Thyroid gland (tissue), 4 donors: ENCODE measurements around the gene LCNL1. TPM values are rescaled to one million over a fixed set of nuclear protein-coding genes. Genes with fewer than 3 reads are reported as not detected.

Experiments
- DNase-seq, 2 donors: peaks; one replicate each; pipeline ENCODE4 v3.0.0-alpha.2; 2019
- H3K27ac ChIP-seq, 3 donors: fragments of 200-600 bp; sonication (generic); 1 replicate in 2 of 3; 2 replicates in 1 of 3; pipeline ENCODE4 v1.5.1; 2016 to 2019; ENCODE audit warnings: mild to moderate bottlenecking in 1 of 3, moderate library complexity in 1 of 3
- H3K27me3 ChIP-seq: fragments of 200-600 bp; sonication (generic); one replicate; pipeline ENCODE4 v1.5.1; 2019
- H3K36me3 ChIP-seq, 2 donors: fragments of 200-600 bp; sonication (generic); one replicate each; pipeline ENCODE4 v1.5.1; 2016 to 2019
- H3K4me1 ChIP-seq, 2 donors: fragments of 200-600 bp; sonication (generic); one replicate each; pipeline ENCODE4 v1.5.1; 2017 to 2019
- H3K4me3 ChIP-seq, 3 donors: fragments of 200-600 bp; sonication (generic); replicated peaks in 1 of 3; 1 replicate in 2 of 3; 2 replicates in 1 of 3; pipeline ENCODE4 v1.5.1; 2016; ENCODE audit warnings: mild to moderate bottlenecking in 1 of 3
- H3K9me3 ChIP-seq: fragments of 200-600 bp; sonication (generic); one replicate; pipeline ENCODE4 v1.5.1; 2017
- CTCF ChIP-seq, 6 experiments: fragments of 200-600 bp in 3 of 6; fragments of 450-650 bp in 3 of 6; sonication (generic) in 3 of 6; IDR thresholded peaks; one replicate each; pipeline ENCODE4 v1.5.1; 2016 to 2019; ENCODE audit warnings: antibody characterized with exemption in 6 of 6, mild to moderate bottlenecking in 2 of 6, inconsistent platforms in 1 of 6, moderate library complexity in 1 of 6
- POLR2A ChIP-seq, 2 donors: fragments of 450-650 bp; IDR thresholded peaks; one replicate each; pipeline ENCODE4 v1.6.1; 2017; ENCODE audit warnings: antibody characterized with exemption in 2 of 2, mild to moderate bottlenecking in 2 of 2, moderate library complexity in 1 of 2
- WGBS, 2 donors: methylation state at CpG; one replicate each; pipeline ENCODE4 v1.1.5; 2017; 5-methylcytosine and 5-hydroxymethylcytosine counted together
- intact Hi-C: fragments of 100-400 bp; cut with DNase I; formaldehyde crosslinking; loops from one replicate; pipeline ENCODE4 v1.15.1; 2023
- total RNA-seq, 4 donors: library from RNA; depleted of rRNA; stranded (reverse); fragments of >200 nt; gene quantifications; one replicate each; pipeline ENCODE4 v1.2.3, GENCODE V29; 2016

LCNL1 gene
- total RNA-seq, 4 donors from 2014 or later: 0.54 TPM; not detected in 3

- intact Hi-C loops: loop anchor here (5.0 kb wide), 1 partner anchor 46 kb away; the partner anchor contains the start of gene CLIC3
- H3K9me3 ChIP-seq: no peaks in the 10 kb centered on the region
- no peaks in the 10 kb centered on the region for H3K27me3 ChIP-seq
- peak within 1 kb of the TSS; percentile 78 to 96 (median 95) for H3K27ac ChIP-seq
- no peaks in the 10 kb centered on the region for H3K36me3 ChIP-seq
- TF ChIP-seq CTCF (IDR thresholded peaks at IDR 0.05): no peak
- peak in 1 of 2 donors; percentile 76 for TF ChIP-seq POLR2A (IDR thresholded peaks at IDR 0.05)
- H3K4me1 ChIP-seq: peaks cover 52 to 66% of the 10 kb centered on the region in 2 donors
- peak within 1 kb of the TSS in 1 of 3 donors; percentile 23 for H3K4me3 ChIP-seq
- 34 to 44% methylated on average over 5 to 14 of the region's 14 CpGs for WGBS, 2 donors
- peak; percentile 89 to 94 for DNase-seq
Observed at GRCh38 chr9:136951541-136952320, 31.1 kb upstream of the LCNL1 start, which contains the start of gene LCN12. LCN12 (plus strand) TSS chr9:136952273; CDS start chr9:136952328, 55 bp downstream.

- Histone ChIP-seq H3K4me1 (peaks cover 45 to 60% of the 10 kb centered on the region in 2 donors), H3K36me3 (no peaks in the 10 kb centered on the region), H3K9me3 (no peaks in the 10 kb centered on the region), H3K27me3 (no peaks in the 10 kb centered on the region), H3K27ac (peak overlapping the region; percentile 78 to 96 (median 95)), H3K4me3 (peak overlapping the region in 1 of 3 donors; percentile 23)
- 51% methylated on average over 6 of the region's 15 CpGs; no CpG with 5 or more reads in 1 of the 2 donors for WGBS, 2 donors
- intact Hi-C loops: loop anchor here (5.0 kb wide), 1 partner anchor 45 kb away; the partner anchor contains the start of gene CLIC3
- TF ChIP-seq CTCF (IDR thresholded peaks at IDR 0.05) (no peak), POLR2A (IDR thresholded peaks at IDR 0.05) (no peak)
- peak in 1 of 2 donors; percentile 77 for DNase-seq
Observed at GRCh38 chr9:136952321-136952850, 30.4 kb upstream of the LCNL1 start.

GRCh38 chr9:136952876-136953770 is 29.7 kb upstream of the LCNL1 start:
- DNase-seq: peak; percentile 56 to 58
- H3K27ac ChIP-seq: peak overlapping the region; percentile 78 to 96 (median 95)
- TF ChIP-seq CTCF (IDR thresholded peaks at IDR 0.05) (no peak), POLR2A (IDR thresholded peaks at IDR 0.05) (no peak)

GRCh38 chr9:136953771-136954269 is 29.0 kb upstream of the LCNL1 start:
- DNase-seq: no peak
- H3K4me1 ChIP-seq: peaks cover 36 to 45% of the 10 kb centered on the region in 2 donors

More at GRCh38 chr9:136952876-136953770, 29.7 kb upstream of the LCNL1 start:
- H3K36me3 ChIP-seq: no peaks in the 10 kb centered on the region
- intact Hi-C loops: loop anchor here (5.0 kb wide), 1 partner anchor 44 kb away; the partner anchor contains the start of gene CLIC3
- no peaks in the 10 kb centered on the region for H3K27me3 ChIP-seq
- 65 to 83% methylated on average over 17 to 40 of the region's 44 CpGs for WGBS, 2 donors
- H3K9me3 ChIP-seq: no peaks in the 10 kb centered on the region
- H3K4me1 ChIP-seq: peaks cover 38 to 52% of the 10 kb centered on the region in 2 donors
- peak overlapping the region in 1 of 3 donors; percentile 23 for H3K4me3 ChIP-seq

More at GRCh38 chr9:136953771-136954269, 29.0 kb upstream of the LCNL1 start:
- no peak overlapping the region for H3K27ac ChIP-seq
- H3K9me3 ChIP-seq: no peaks in the 10 kb centered on the region
- no peaks in the 10 kb centered on the region for H3K36me3 ChIP-seq
- no peaks in the 10 kb centered on the region for H3K27me3 ChIP-seq
- 77 to 91% methylated on average over 4 to 9 of the region's 19 CpGs for WGBS, 2 donors
- H3K4me3 ChIP-seq: no peak overlapping the region
- no peak for TF ChIP-seq POLR2A (IDR thresholded peaks at IDR 0.05)
- intact Hi-C loops: loop anchor here (5.0 kb wide), 1 partner anchor 43 kb away; the partner anchor contains the start of gene CLIC3
